Activated CD8-positive, alpha-beta T cell treated with anti-CD3 and anti-CD28 coated beads for 36 hours (primary cell): Measurements from ENCODE around the gene KIT. TPM values are rescaled to one million over a fixed set of nuclear protein-coding genes. Genes with fewer than 3 reads are reported as not detected.
"Not testable (repeated sequence)": the region's sequence is repeated elsewhere in the genome, so short reads cannot be mapped to it uniquely, and the experiment has no call there.

Source experiments
- ATAC-seq: fragments of 200-7000 bp; cut with Tn5 transposase; one replicate; pipeline ENCODE4 v1.10.0; 2021; ENCODE audit warnings: mild to moderate bottlenecking, moderate library complexity
- CTCF ChIA-PET: fragments of 350-600 bp; sonication (Branson Sonifier 250); formaldehyde crosslinking; loops from one replicate; lab custom pipeline; 2021; ENCODE audit warnings: antibody characterized with exemption; lab: Charles Lee
- POLR2A ChIA-PET: fragments of 350-600 bp; sonication (Branson Sonifier 250); formaldehyde crosslinking; loops from one replicate; lab custom pipeline; 2021; ENCODE audit warnings: antibody characterized with exemption; lab: Charles Lee
- DNase-seq: peaks from one replicate; pipeline ENCODE4 v3.0.0-alpha.2; 2020
- H3K27ac Mint-ChIP-seq: one replicate; pipeline ENCODE4 v1.8.0; 2021; ENCODE audit warnings: mild to moderate bottlenecking, mixed read lengths
- H3K27me3 Mint-ChIP-seq: one replicate; pipeline ENCODE4 v1.8.0; 2021; ENCODE audit warnings: mixed read lengths
- H3K36me3 Mint-ChIP-seq: one replicate; pipeline ENCODE4 v1.8.0; 2021; ENCODE audit warnings: low read depth, mixed read lengths
- H3K4me1 Mint-ChIP-seq: one replicate; pipeline ENCODE4 v1.8.0; 2021; ENCODE audit warnings: low read depth, mixed read lengths
- H3K4me3 Mint-ChIP-seq: one replicate; pipeline ENCODE4 v1.8.0; 2021; ENCODE audit warnings: mild to moderate bottlenecking, moderate library complexity, mixed read lengths
- H3K9me3 Mint-ChIP-seq: one replicate; pipeline ENCODE4 v1.8.0; 2021; ENCODE audit warnings: mixed read lengths
- intact Hi-C: fragments of 100-400 bp; cut with micrococcal nuclease; formaldehyde crosslinking; loops from one replicate; pipeline ENCODE4 v1.10.0; 2022
- total RNA-seq, 2 experiments: library from RNA; stranded (reverse); gene quantifications; one replicate each; pipeline ENCODE4 v1.2.3, GENCODE V29; 2021
- TF ChIP-seq, protein P1 (sequence below): fragments of 200-600 bp; IDR thresholded peaks from one replicate; pipeline ENCODE4 v1.8.0; 2022; ENCODE audit warnings: antibody characterized with exemption, mild to moderate bottlenecking

The KIT gene
- total RNA-seq, 2 experiments from 2014 or later = 0.27 to 0.58 TPM

DNA sequence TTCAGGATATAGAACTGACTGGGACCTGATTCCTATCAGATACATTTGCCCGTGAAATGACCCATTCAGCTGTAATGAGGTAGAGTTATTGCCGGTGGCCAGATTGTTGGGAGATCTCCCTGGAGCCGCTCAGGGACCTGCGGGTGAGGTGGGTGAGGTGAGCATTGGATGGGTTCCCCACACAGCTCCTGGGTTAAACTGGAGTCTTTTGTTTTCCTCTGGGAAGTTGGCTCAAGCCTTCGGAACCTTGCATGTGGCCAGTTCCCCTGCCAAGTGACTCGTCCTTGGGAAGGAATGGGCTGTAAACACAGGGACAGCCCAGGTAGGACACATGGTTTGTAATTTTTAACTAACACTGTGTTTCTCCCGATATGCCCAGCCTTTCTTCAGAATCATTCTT is 31.6 kb upstream of the KIT start:
- intact Hi-C loops = no loop called here
- ChIA-PET CTCF (interaction anchor here (1.4 kb wide), 1 partner anchor 12 kb away, joined by 3 read pairs; no protein-coding TSS in a partner anchor), POLR2A (no interaction called here)
- Mint-ChIP-seq H3K4me3 (no peak overlapping the region), H3K4me1 (no peaks in the 10 kb centered on the region), H3K36me3 (no peaks in the 10 kb centered on the region), H3K9me3 (no peaks in the 10 kb centered on the region), H3K27me3 (peaks cover 14% of the 10 kb centered on the region), H3K27ac (no peak overlapping the region)
- no peak for DNase-seq
- TF ChIP-seq, protein P1, sequence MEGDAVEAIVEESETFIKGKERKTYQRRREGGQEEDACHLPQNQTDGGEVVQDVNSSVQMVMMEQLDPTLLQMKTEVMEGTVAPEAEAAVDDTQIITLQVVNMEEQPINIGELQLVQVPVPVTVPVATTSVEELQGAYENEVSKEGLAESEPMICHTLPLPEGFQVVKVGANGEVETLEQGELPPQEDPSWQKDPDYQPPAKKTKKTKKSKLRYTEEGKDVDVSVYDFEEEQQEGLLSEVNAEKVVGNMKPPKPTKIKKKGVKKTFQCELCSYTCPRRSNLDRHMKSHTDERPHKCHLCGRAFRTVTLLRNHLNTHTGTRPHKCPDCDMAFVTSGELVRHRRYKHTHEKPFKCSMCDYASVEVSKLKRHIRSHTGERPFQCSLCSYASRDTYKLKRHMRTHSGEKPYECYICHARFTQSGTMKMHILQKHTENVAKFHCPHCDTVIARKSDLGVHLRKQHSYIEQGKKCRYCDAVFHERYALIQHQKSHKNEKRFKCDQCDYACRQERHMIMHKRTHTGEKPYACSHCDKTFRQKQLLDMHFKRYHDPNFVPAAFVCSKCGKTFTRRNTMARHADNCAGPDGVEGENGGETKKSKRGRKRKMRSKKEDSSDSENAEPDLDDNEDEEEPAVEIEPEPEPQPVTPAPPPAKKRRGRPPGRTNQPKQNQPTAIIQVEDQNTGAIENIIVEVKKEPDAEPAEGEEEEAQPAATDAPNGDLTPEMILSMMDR = no peak
- no peak for ATAC-seq

DNA sequence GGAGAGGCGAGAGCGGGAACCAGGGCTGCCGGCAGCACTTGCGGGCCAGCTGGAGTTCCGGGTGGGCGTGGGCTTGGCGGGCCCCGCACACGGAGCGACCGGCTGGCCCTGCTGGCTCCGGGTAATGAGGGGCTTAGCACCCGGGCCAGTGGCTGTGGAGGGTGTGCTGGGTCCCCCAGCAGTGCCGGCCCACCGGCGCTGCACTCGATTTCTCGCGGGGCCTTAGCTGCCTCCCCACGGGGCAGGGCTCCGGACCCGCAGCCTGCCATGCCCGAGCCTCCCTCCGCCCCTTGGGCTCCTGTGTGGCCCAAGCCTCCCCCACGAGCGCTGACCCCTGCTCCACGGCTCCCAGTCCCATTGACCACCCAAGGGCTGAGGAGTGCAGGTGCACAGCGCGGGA is 25.2 kb upstream of the KIT start:
- H3K4me3 Mint-ChIP-seq = no peak overlapping the region
- intact Hi-C loops = no loop called here
- TF ChIP-seq, protein P1 = no peak
- ATAC-seq = no peak
- peaks cover 8% of the 10 kb centered on the region for H3K27me3 Mint-ChIP-seq
- no peaks in the 10 kb centered on the region for H3K4me1 Mint-ChIP-seq
- H3K27ac Mint-ChIP-seq = no peak overlapping the region
- POLR2A ChIA-PET = no interaction called here
- H3K9me3 Mint-ChIP-seq = no peaks in the 10 kb centered on the region
- no peaks in the 10 kb centered on the region for H3K36me3 Mint-ChIP-seq
- DNase-seq = no peak
- CTCF ChIA-PET = no interaction called here

DNA sequence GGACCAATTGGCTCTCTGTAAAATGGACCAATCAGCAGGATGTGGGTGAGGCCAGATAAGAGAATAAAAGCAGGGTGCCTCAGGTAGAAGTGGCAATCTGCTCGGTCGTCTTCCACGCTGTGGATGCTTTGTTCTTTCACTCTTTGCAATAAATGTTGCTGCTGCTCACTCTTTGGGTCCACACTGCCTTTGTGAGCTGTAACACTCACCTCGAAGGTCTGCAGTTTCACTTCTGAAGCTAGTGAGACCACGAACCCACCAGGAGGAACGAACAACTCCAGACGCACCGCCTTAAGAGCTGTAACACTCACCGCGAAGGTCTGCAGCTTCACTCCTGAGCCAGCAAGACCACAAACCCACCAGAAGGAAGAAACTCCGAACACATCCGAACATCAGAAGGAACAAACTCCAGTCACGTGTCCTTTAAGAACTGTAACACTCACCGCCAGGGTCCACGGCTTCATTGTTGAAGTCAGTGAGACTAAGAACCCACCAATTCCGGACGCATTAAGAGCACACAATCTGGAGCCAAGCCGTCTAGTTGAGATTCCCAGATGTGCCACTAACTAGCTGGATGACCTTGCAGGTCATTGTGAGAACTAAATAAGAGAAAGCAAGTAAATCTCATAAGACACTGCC is 24.5 kb upstream of the KIT start:
- H3K27me3 Mint-ChIP-seq, ATAC-seq, H3K27ac Mint-ChIP-seq, POLR2A ChIA-PET, H3K9me3 Mint-ChIP-seq, DNase-seq, H3K36me3 Mint-ChIP-seq, H3K4me1 Mint-ChIP-seq, intact Hi-C loops, CTCF ChIA-PET, H3K4me3 Mint-ChIP-seq: not testable (repeated sequence)

DNA sequence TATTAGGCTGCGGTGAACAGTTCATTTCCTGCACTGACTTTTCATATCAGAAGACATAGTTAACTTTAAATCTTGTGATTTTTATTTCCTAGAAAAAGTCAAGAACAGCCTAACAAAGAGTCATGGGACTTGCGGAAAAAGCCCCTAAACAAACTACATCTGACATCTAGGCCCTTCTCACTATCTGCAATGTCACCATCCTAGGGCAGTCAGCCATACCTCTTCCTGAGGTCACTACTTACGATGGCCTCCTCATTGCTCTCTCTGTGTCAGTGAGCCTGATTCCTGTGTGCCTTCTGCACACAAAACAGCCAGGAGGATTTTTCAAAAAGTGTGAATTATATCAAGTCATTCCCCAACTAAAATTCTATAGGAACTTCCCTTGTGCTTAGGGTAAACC is 22.4 kb upstream of the KIT start:
- no peak overlapping the region for H3K4me3 Mint-ChIP-seq
- no peak for ATAC-seq
- POLR2A ChIA-PET = no interaction called here

DNA sequence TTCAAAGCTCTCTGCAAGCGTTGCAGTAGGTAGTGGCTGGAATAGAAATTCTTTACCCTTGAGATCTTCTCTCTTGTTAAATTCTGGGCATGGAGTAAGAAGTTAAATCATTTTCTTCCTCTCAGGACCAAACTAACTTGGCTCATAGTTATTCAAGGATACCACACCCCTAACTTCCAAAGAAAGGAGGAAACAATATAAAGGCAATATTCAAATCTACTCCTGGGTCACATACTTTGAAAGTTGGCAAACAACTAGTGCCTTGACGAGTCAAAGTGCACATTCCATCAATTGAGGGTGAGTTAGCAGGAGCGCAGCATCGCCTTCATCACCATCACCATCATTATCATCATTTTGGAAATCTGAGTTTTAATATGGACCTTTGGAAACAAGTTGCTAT is 20.4 kb upstream of the KIT start:
- H3K36me3 Mint-ChIP-seq = no peaks in the 10 kb centered on the region
- no peak overlapping the region for H3K4me3 Mint-ChIP-seq
- ChIA-PET POLR2A (interaction anchor here (0.6 kb wide), 1 partner anchor 140 kb away, joined by 3 read pairs; no protein-coding TSS in a partner anchor), CTCF (no interaction called here)
- ATAC-seq (no peak), DNase-seq (no peak)
- intact Hi-C loops = no loop called here
- H3K27ac Mint-ChIP-seq = no peak overlapping the region
- no peaks in the 10 kb centered on the region for H3K27me3 Mint-ChIP-seq
- H3K9me3 Mint-ChIP-seq = no peaks in the 10 kb centered on the region
- TF ChIP-seq, protein P1 = no peak
- H3K4me1 Mint-ChIP-seq = peaks cover 5% of the 10 kb centered on the region

More for the DNA sequence above, 22.4 kb upstream of the KIT start:
- H3K9me3 Mint-ChIP-seq = no peaks in the 10 kb centered on the region
- TF ChIP-seq, protein P1 = no peak
- H3K27me3 Mint-ChIP-seq = peaks cover 2% of the 10 kb centered on the region
- no peak overlapping the region for H3K27ac Mint-ChIP-seq
- intact Hi-C loops = no loop called here
- no peaks in the 10 kb centered on the region for H3K36me3 Mint-ChIP-seq
- H3K4me1 Mint-ChIP-seq = peaks cover under 1% of the 10 kb centered on the region
- no peak for DNase-seq
- CTCF ChIA-PET = no interaction called here

DNA sequence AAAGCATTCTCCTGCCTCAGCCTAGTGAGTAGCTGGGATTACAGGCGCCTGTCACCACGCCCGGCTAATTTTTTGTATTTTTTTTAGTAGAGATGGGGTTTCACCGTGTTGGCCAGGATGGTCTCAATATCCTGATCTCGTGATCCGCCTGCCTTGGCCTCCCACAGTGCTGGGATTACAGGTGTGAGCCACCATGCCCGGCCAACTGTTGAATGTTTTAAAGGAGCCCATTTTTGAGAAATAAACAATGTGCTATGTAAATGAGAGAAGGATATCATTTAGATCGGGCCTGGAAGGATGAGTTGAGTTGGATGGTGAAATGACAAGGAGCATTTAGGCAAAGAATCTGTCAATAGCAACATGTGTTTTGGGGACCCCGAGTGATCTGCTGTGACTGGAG is 16.7 kb upstream of the KIT start:
- ATAC-seq, intact Hi-C loops, H3K27me3 Mint-ChIP-seq, H3K36me3 Mint-ChIP-seq, POLR2A ChIA-PET, H3K9me3 Mint-ChIP-seq, H3K4me1 Mint-ChIP-seq, H3K4me3 Mint-ChIP-seq, H3K27ac Mint-ChIP-seq, DNase-seq: not testable (repeated sequence)
- CTCF ChIA-PET = interaction anchor here (0.7 kb wide), 1 partner anchor 191 kb away, joined by 3 read pairs; no protein-coding TSS in a partner anchor
